HG02623 (cell line): ENCODE measurements around the gene JAKMIP1.

Source experiments
- ATAC-seq: cut with Tn5 transposase; IDR thresholded peaks from one replicate; pipeline ENCODE4 v1.9.1; 2021; ENCODE audit warnings: moderate library complexity; ENCODE audit not compliant: unreplicated experiment

JAKMIP1 gene

GRCh38 chr4:6122496-6122895, 77.9 kb downstream of the JAKMIP1 start:
- no peak for ATAC-seq

- ATAC-seq: no peak
Measured at GRCh38 chr4:6121941-6122340, 78.4 kb downstream of the JAKMIP1 start.

- no peak for ATAC-seq
Measured at GRCh38 chr4:6121276-6121850, 79.0 kb downstream of the JAKMIP1 start.

GRCh38 chr4:6120361-6120760, 80.0 kb downstream of the JAKMIP1 start:
- no peak for ATAC-seq

GRCh38 chr4:6119507-6120020, 80.8 kb downstream of the JAKMIP1 start:
- ATAC-seq: no peak

GRCh38 chr4:6118201-6118600, 82.1 kb downstream of the JAKMIP1 start:
- ATAC-seq: no peak

- ATAC-seq: no peak
Measured at GRCh38 chr4:6116696-6117285, 83.6 kb downstream of the JAKMIP1 start.

- no peak for ATAC-seq
Measured at GRCh38 chr4:6115746-6116586, 84.4 kb downstream of the JAKMIP1 start.

- ATAC-seq: no peak
Measured at GRCh38 chr4:6115342-6115741, 85.0 kb downstream of the JAKMIP1 start.

- ATAC-seq: no peak
Measured at GRCh38 chr4:6114601-6115000, 85.7 kb downstream of the JAKMIP1 start.

- ATAC-seq: no peak
Measured at GRCh38 chr4:6114181-6114580, 86.2 kb downstream of the JAKMIP1 start.

- ATAC-seq: no peak
Measured at GRCh38 chr4:6113641-6114040, 86.7 kb downstream of the JAKMIP1 start.

- no peak for ATAC-seq
Measured at GRCh38 chr4:6112606-6113290, 87.6 kb downstream of the JAKMIP1 start.

GRCh38 chr4:6111354-6111960, 88.9 kb downstream of the JAKMIP1 start:
- no peak for ATAC-seq

GRCh38 chr4:6110681-6111353, 89.5 kb downstream of the JAKMIP1 start:
- no peak for ATAC-seq

- ATAC-seq: no peak
Measured at GRCh38 chr4:6109842-6110560, 90.3 kb downstream of the JAKMIP1 start.

GRCh38 chr4:6107886-6108285, 92.5 kb downstream of the JAKMIP1 start:
- no peak for ATAC-seq

GRCh38 chr4:6107114-6107791, 93.1 kb downstream of the JAKMIP1 start:
- no peak for ATAC-seq

- ATAC-seq: no peak
Measured at GRCh38 chr4:6106156-6106555, 94.2 kb downstream of the JAKMIP1 start.
